Loucy (cell line): ENCODE measurements around the gene ST8SIA1.

ENCODE experiments used
- H2AFZ ChIP-seq: fragments of 200-600 bp; sonication (generic); 2 replicates; pipeline ENCODE4 v1.6.0; 2016; ENCODE audit warnings: antibody characterized with exemption, mild to moderate bottlenecking, low read length, moderate library complexity
- H3F3A ChIP-seq: fragments of 200-600 bp; 2 replicates; pipeline ENCODE4 v1.6.0; 2016; ENCODE audit warnings: antibody characterized with exemption, low read depth, mild to moderate bottlenecking
- H3K27me3 ChIP-seq: fragments of 200-600 bp; sonication (generic); 2 replicates; pipeline ENCODE4 v1.6.1; 2014; ENCODE audit warnings: low read length, mild to moderate bottlenecking; ENCODE audit not compliant: insufficient read depth, poor library complexity, severe bottlenecking
- H3K36me3 ChIP-seq: fragments of 200-600 bp; sonication (generic); 2 replicates; pipeline ENCODE4 v1.6.1; 2016; ENCODE audit warnings: low read length; ENCODE audit not compliant: insufficient read depth
- H3K4me1 ChIP-seq: fragments of 200-600 bp; sonication (generic); 2 replicates; pipeline ENCODE4 v1.5.1; 2014; ENCODE audit warnings: low read length, mild to moderate bottlenecking; ENCODE audit not compliant: insufficient read depth, poor library complexity, severe bottlenecking
- H3K4me2 ChIP-seq: fragments of 200-600 bp; sonication (generic); 2 replicates; pipeline ENCODE4 v1.6.0; 2014; ENCODE audit warnings: antibody characterized with exemption, low read length, low read depth, mild to moderate bottlenecking; ENCODE audit not compliant: poor library complexity, severe bottlenecking
- H3K4me3 ChIP-seq: fragments of 200-600 bp; sonication (generic); 2 replicates; pipeline ENCODE4 v1.5.1; 2014; ENCODE audit warnings: low read length, mild to moderate bottlenecking, mixed read lengths; ENCODE audit not compliant: poor library complexity, severe bottlenecking
- H3K79me2 ChIP-seq: fragments of 200-600 bp; sonication (generic); 2 replicates; pipeline ENCODE4 v1.6.1; 2014; ENCODE audit warnings: low read length; ENCODE audit not compliant: insufficient read depth
- H3K9ac ChIP-seq: fragments of 200-600 bp; sonication (generic); 2 replicates; pipeline ENCODE4 v1.6.0; 2014; ENCODE audit warnings: mild to moderate bottlenecking, low read depth, low read length, moderate library complexity; ENCODE audit not compliant: poor library complexity, severe bottlenecking
- H3K9me2 ChIP-seq: fragments of 200-600 bp; sonication (generic); replicated peaks from 2 replicates; pipeline ENCODE4 v1.6.1; 2016; ENCODE audit warnings: low read depth, low read length, mixed read lengths
- H3K9me3 ChIP-seq: fragments of 200-600 bp; sonication (generic); 2 replicates; pipeline ENCODE4 v1.6.1; 2014; ENCODE audit warnings: mild to moderate bottlenecking, antibody characterized with exemption, low read length, low read depth; ENCODE audit not compliant: insufficient read depth
- H4K20me1 ChIP-seq: fragments of 200-600 bp; sonication (generic); 2 replicates; pipeline ENCODE4 v1.6.0; 2014; ENCODE audit warnings: antibody characterized with exemption, low read length, mild to moderate bottlenecking; ENCODE audit not compliant: insufficient read depth, poor library complexity, severe bottlenecking
- EZH2phosphoT487 ChIP-seq: fragments of 200-600 bp; IDR thresholded peaks from 2 replicates; pipeline ENCODE4 v1.6.1; 2018; ENCODE audit warnings: antibody characterized with exemption, mild to moderate bottlenecking, moderate library complexity, borderline replicate concordance
- TF ChIP-seq, protein P1 (sequence below): fragments of 200-600 bp; sonication (generic); conservative IDR thresholded peaks from 2 replicates; pipeline ENCODE4 v1.5.1; 2014; ENCODE audit warnings: mild to moderate bottlenecking, antibody characterized with exemption, low read length

Gene ST8SIA1

DNA sequence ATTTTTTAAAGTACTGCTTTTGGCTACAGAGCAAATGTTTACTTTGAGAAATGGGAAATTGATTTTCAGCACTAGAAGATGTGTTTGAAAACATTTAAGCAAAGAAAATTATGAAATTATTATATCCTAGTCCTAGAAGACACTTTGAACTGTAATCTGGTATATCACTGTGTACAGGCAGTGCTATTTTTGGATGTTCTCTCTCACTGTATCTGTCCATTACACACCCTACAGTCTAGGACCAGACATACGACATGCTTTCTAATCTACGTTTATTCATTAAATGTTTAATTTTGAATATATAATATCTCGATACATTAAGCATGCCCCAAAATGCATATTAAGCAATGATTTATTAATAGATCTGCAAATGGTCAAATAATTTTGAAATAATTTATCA is 82.5 kb downstream of the ST8SIA1 start:
- H3K9ac ChIP-seq, result no peak overlapping the region
- no peaks in the 10 kb centered on the region for H3F3A ChIP-seq
- no peak overlapping the region for H2AFZ ChIP-seq
- H3K36me3 ChIP-seq, result no peaks in the 10 kb centered on the region
- no peak overlapping the region for H3K4me2 ChIP-seq
- no peak overlapping the region for H3K4me3 ChIP-seq
- no peaks in the 10 kb centered on the region for H3K9me2 ChIP-seq
- TF ChIP-seq, protein P1, sequence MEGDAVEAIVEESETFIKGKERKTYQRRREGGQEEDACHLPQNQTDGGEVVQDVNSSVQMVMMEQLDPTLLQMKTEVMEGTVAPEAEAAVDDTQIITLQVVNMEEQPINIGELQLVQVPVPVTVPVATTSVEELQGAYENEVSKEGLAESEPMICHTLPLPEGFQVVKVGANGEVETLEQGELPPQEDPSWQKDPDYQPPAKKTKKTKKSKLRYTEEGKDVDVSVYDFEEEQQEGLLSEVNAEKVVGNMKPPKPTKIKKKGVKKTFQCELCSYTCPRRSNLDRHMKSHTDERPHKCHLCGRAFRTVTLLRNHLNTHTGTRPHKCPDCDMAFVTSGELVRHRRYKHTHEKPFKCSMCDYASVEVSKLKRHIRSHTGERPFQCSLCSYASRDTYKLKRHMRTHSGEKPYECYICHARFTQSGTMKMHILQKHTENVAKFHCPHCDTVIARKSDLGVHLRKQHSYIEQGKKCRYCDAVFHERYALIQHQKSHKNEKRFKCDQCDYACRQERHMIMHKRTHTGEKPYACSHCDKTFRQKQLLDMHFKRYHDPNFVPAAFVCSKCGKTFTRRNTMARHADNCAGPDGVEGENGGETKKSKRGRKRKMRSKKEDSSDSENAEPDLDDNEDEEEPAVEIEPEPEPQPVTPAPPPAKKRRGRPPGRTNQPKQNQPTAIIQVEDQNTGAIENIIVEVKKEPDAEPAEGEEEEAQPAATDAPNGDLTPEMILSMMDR, result no peak
- TF ChIP-seq EZH2phosphoT487, result no peak
- no peaks in the 10 kb centered on the region for H3K79me2 ChIP-seq
- H3K27me3 ChIP-seq, result peaks cover 42% of the 10 kb centered on the region
- no peaks in the 10 kb centered on the region for H4K20me1 ChIP-seq
- H3K9me3 ChIP-seq, result no peaks in the 10 kb centered on the region
- H3K4me1 ChIP-seq, result peaks cover 13% of the 10 kb centered on the region

DNA sequence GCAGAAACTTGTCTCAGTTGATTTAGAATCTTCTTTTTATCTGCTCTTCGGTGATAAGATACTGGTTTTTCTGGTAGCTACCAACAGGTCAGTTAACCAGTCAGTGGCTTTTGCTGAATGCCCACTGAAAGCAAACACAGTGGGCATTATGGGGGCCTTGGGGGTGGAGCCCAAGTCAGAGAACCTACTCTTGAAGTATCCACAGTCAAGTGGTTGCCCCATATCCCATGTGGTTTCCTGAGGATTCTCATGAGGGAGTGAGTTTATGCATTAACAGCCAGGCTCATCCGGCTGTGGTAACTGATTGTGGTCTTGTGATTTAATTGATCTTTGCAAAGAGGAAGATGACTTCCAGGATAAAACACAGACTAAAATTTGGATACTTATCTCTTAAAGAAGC is 83.7 kb downstream of the ST8SIA1 start:
- H4K20me1 ChIP-seq, result no peaks in the 10 kb centered on the region

DNA sequence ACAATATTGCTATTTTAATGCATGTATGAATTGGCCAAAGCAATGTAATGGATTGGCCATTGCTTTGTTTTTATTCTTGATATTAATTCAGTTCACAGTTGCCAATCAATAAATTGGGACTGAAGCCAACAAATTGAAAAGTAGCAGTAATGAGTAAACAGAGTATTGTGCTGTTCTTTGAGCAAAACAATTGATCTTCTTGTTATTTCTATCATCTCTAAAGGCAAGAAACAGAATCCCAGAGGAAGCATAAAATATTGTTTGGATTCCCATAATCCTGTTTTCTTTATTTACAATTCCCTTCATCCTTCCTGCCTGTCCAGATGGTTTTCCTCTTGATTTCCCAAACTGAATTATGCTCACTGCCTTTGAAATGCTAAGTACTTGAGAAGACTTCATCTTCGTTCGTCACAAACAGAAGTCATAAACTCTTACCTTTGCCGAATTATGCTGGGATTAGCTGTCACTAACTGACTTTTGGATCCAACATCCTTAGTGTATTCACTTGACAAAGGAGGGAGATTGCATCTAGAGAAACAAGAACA is 85.9 kb downstream of the ST8SIA1 start:
- Histone ChIP-seq H3K9me2 (no peaks in the 10 kb centered on the region), H3K4me2 (no peak overlapping the region), H3K9ac (no peak overlapping the region), H3K36me3 (no peaks in the 10 kb centered on the region), H2AFZ (no peak overlapping the region), H3K79me2 (no peaks in the 10 kb centered on the region), H3K4me1 (peaks cover 13% of the 10 kb centered on the region), H3F3A (no peaks in the 10 kb centered on the region), H3K9me3 (no peaks in the 10 kb centered on the region), H4K20me1 (no peaks in the 10 kb centered on the region), H3K27me3 (peaks cover 26% of the 10 kb centered on the region), H3K4me3 (no peak overlapping the region)
- TF ChIP-seq, protein P1, result no peak
- no peak for TF ChIP-seq EZH2phosphoT487

More for the DNA sequence above, 83.7 kb downstream of the ST8SIA1 start:
- TF ChIP-seq EZH2phosphoT487, result peak; percentile 65; the same call in 1 of the 2 replicates
- TF ChIP-seq, protein P1, result no peak
- Histone ChIP-seq H3K9me2 (no peaks in the 10 kb centered on the region), H3K4me1 (peaks cover 13% of the 10 kb centered on the region), H3K27me3 (peaks cover 43% of the 10 kb centered on the region), H2AFZ (no peak overlapping the region), H3F3A (no peaks in the 10 kb centered on the region), H3K9ac (no peak overlapping the region), H3K79me2 (no peaks in the 10 kb centered on the region), H3K9me3 (no peaks in the 10 kb centered on the region), H3K4me3 (no peak overlapping the region), H3K36me3 (no peaks in the 10 kb centered on the region), H3K4me2 (peak overlapping the region; percentile 5)
